PC-3 (cell line): Measurements from ENCODE around the gene SNAPC2. TPM values are rescaled to one million over a fixed set of nuclear protein-coding genes. Genes with fewer than 3 reads are reported as not detected.

Source experiments
- ATAC-seq: fragments of 200-7000 bp; cut with Tn5 transposase; 2 replicates; pipeline ENCODE4 v1.9.1; 2020; ENCODE audit warnings: mild to moderate bottlenecking, moderate library complexity
- BruUV-seq: library from RNA; stranded (reverse); fragments of 400-500 nt; replicated peaks from 2 replicates; lab custom pipeline; 2021; lab: Mats Ljungman, UMichigan
- CTCF ChIA-PET: fragments of 300-600 bp; sonication (Branson Sonifier 250); formaldehyde crosslinking; loops from one replicate; lab custom pipeline; 2022; ENCODE audit warnings: antibody characterized with exemption; lab: Charles Lee
- POLR2A ChIA-PET: fragments of 300-600 bp; sonication (Branson Sonifier 250); formaldehyde crosslinking; loops from one replicate; lab custom pipeline; 2022; ENCODE audit warnings: antibody characterized with exemption; ENCODE audit not compliant: unreplicated experiment; lab: Charles Lee
- DNase-seq: peaks from one replicate; pipeline ENCODE4 v3.0.0-alpha.2; 2015
- H2AFZ ChIP-seq: fragments of 300-600 bp; sonication (generic); 2 replicates; pipeline ENCODE4 v1.6.0; 2016; ENCODE audit warnings: antibody characterized with exemption, low read length
- H3F3A ChIP-seq: fragments of 300-600 bp; sonication (generic); one replicate; pipeline ENCODE4 v1.6.0; 2017; ENCODE audit warnings: antibody characterized with exemption, low read length, control low read depth, mild to moderate bottlenecking; ENCODE audit not compliant: unreplicated experiment
- H3K27ac ChIP-seq: fragments of 300-600 bp; sonication (generic); 2 replicates; pipeline ENCODE4 v1.5.1; 2016; ENCODE audit warnings: mild to moderate bottlenecking, low read length
- H3K27me3 ChIP-seq: fragments of 300-600 bp; sonication (generic); 2 replicates; pipeline ENCODE4 v1.6.1; 2016; ENCODE audit warnings: low read length, mixed read lengths
- H3K36me3 ChIP-seq: fragments of 300-600 bp; sonication (generic); 2 replicates; pipeline ENCODE4 v1.6.1; 2016; ENCODE audit warnings: low read depth, mixed run types, low read length, mixed read lengths
- H3K4me1 ChIP-seq: fragments of 300-600 bp; sonication (generic); 2 replicates; pipeline ENCODE4 v1.5.1; 2016; ENCODE audit warnings: low read length; ENCODE audit not compliant: insufficient read depth
- H3K4me2 ChIP-seq: fragments of 300-600 bp; sonication (generic); 2 replicates; pipeline ENCODE4 v1.6.0; 2016; ENCODE audit warnings: low read length
- H3K4me3 ChIP-seq: fragments of 300-600 bp; sonication (generic); 2 replicates; pipeline ENCODE4 v1.5.1; 2016; ENCODE audit warnings: mild to moderate bottlenecking, low read length, mixed read lengths
- H3K79me2 ChIP-seq: fragments of 300-600 bp; sonication (generic); 2 replicates; pipeline ENCODE4 v1.6.1; 2017; ENCODE audit warnings: low read length, mixed read lengths
- H3K9ac ChIP-seq: fragments of 300-600 bp; sonication (generic); 2 replicates; pipeline ENCODE4 v1.6.0; 2016; ENCODE audit warnings: mild to moderate bottlenecking, low read length
- H3K9me2 ChIP-seq: fragments of 300-600 bp; sonication (generic); replicated peaks from 2 replicates; pipeline ENCODE4 v1.6.1; 2016; ENCODE audit warnings: mixed run types, low read length, mixed read lengths
- H3K9me3 ChIP-seq: fragments of 300-600 bp; sonication (generic); 2 replicates; pipeline ENCODE4 v1.6.1; 2016; ENCODE audit warnings: low read length, mixed read lengths
- H4K20me1 ChIP-seq: fragments of 300-600 bp; sonication (generic); 2 replicates; pipeline ENCODE4 v1.6.1; 2016; ENCODE audit warnings: low read length, mixed read lengths
- EZH2 ChIP-seq: fragments of 300-600 bp; sonication (generic); IDR thresholded peaks from one replicate; pipeline ENCODE4 v1.6.1; 2017; ENCODE audit warnings: antibody characterized with exemption, mild to moderate bottlenecking, low read length; ENCODE audit not compliant: unreplicated experiment
- EZH2phosphoT487 ChIP-seq: fragments of 300-600 bp; sonication (generic); IDR thresholded peaks from 2 replicates; pipeline ENCODE4 v1.6.1; 2018; ENCODE audit warnings: mild to moderate bottlenecking, antibody characterized with exemption, low read length, borderline replicate concordance
- intact Hi-C: fragments of 100-400 bp; cut with micrococcal nuclease; formaldehyde crosslinking; loops from 2 replicates; pipeline ENCODE4 v1.9.0; 2023
- total RNA-seq: library from RNA; depleted of rRNA; stranded (reverse); fragments of >200 nt; gene quantifications from 2 replicates; pipeline ENCODE4 v1.2.3, GENCODE V29; 2014
- TF ChIP-seq, protein P1 (sequence below): fragments of 300-600 bp; sonication (generic); conservative IDR thresholded peaks from 2 replicates; pipeline ENCODE4 v1.5.1; 2017; ENCODE audit warnings: antibody characterized with exemption, low read depth, mild to moderate bottlenecking, low read length

The SNAPC2 gene
- total RNA-seq, 1 experiment from 2014 or later: 40.1 TPM

DNA sequence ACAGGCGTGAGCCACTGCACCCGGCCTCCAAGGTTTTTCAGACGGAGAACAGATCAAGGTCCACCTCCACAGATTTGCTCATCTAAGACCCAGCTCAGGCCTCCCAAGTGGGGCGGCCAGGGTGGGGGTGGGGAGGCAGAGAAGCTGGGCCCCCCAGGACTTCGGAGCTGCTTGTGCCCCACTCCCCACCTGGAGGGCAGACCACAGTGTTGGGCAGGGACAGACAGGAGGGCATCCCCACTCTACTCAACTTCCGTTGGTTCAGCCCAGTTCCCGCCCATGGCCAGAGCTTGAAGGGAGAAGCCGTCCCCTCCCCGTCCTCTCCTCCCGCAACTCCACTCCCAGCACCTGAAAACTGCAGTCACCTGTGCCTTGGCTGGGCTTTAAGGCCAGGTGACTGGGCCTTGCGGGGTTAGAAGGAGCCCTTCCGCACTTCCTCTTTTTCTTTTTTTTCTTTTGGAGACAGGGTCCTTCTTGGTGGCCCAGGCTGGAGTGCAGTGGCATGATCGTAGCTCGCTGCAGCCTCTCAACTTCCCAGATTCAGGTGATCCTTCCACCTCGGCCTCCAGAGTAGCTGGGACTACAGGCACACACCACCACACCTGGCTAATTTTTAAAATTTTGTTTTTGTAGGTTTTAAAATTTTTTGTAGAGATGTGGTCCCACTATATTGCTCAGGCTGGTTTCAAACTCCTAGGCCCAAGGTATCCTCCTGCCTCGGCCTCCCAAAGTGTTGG lies 32.6 kb upstream of the SNAPC2 start:
- BruUV-seq: no TSS peak
- Histone ChIP-seq H3F3A (no peaks in the 10 kb centered on the region), H3K9ac (peak overlapping the region; percentile 90; the same call in 1 of the 2 replicates), H4K20me1 (no peaks in the 10 kb centered on the region), H3K27ac (no peak overlapping the region), H3K9me3 (no peaks in the 10 kb centered on the region), H3K9me2 (no peaks in the 10 kb centered on the region), H3K79me2 (peaks cover 39% of the 10 kb centered on the region), H3K4me3 (peak overlapping the region; percentile 90), H3K36me3 (no peaks in the 10 kb centered on the region), H2AFZ (peak overlapping the region; percentile 89), H3K4me1 (peaks cover 14% of the 10 kb centered on the region), H3K4me2 (peak overlapping the region; percentile 95), H3K27me3 (no peaks in the 10 kb centered on the region)
- no peak for DNase-seq
- peak; percentile 3; the same call in 1 of the 2 replicates for ATAC-seq
- CTCF ChIA-PET: interaction anchor here (2.1 kb wide), 1 partner anchor 18 kb away, joined by 13 read pairs; no protein-coding TSS in a partner anchor
- intact Hi-C loops: loop anchor here (2.0 kb wide), 1 partner anchor 15 kb away; the partner anchor contains the start of gene MAP2K7
- POLR2A ChIA-PET: interaction anchor here (0.6 kb wide), 1 partner anchor 33 kb away, joined by 3 read pairs; no protein-coding TSS in a partner anchor
- TF ChIP-seq EZH2 (no peak), EZH2phosphoT487 (no peak)
- TF ChIP-seq, protein P1, sequence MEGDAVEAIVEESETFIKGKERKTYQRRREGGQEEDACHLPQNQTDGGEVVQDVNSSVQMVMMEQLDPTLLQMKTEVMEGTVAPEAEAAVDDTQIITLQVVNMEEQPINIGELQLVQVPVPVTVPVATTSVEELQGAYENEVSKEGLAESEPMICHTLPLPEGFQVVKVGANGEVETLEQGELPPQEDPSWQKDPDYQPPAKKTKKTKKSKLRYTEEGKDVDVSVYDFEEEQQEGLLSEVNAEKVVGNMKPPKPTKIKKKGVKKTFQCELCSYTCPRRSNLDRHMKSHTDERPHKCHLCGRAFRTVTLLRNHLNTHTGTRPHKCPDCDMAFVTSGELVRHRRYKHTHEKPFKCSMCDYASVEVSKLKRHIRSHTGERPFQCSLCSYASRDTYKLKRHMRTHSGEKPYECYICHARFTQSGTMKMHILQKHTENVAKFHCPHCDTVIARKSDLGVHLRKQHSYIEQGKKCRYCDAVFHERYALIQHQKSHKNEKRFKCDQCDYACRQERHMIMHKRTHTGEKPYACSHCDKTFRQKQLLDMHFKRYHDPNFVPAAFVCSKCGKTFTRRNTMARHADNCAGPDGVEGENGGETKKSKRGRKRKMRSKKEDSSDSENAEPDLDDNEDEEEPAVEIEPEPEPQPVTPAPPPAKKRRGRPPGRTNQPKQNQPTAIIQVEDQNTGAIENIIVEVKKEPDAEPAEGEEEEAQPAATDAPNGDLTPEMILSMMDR: no peak

DNA sequence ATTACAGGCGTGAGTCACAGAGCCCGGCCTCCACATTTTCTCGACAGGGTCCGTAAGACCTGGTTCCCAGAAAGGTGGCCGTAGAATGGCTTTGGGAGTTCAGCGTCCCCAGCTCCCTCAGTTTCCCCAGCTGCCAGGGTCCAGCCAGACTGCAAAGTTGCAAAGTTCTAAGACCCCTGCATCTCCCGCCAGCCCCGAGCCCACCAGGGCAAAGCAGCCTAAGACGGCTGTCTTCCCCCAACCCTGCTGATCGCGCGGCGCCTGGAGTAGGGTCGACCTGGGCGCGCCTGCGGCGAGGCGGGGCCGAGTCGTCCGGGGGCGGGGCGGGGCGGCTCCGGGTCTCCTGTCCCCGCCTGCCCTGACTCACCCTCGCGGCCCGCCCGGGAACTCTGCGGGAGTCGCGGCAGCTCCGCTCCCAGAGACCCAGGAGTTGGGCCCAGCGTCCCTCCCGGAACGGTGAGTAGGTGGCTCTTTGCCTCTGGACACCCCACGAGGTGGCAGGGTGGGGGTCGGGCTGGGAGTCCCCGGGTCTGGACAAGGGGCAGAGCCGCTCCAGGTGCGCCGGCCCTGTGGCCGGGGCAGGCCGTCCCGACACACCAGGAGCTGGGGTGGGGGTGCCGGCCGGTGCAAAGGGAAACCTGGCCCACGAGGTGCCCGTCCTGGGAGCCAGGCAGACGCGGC lies 31.9 kb upstream of the SNAPC2 start, which contains the start of gene LRRC8E:
Gene LRRC8E, plus strand, starts transcription at position 366 of the 681 bp plus-strand sequence. CDS start 7,094 bp downstream, outside the sequence.
- H3K27me3 ChIP-seq: no peaks in the 10 kb centered on the region
- POLR2A ChIA-PET: interaction anchor here (0.6 kb wide), 3 partner anchors 15 to 32 kb away, joined by 3 to 4 read pairs (median 3); partner anchors contain the start of gene MAP2K7
- ATAC-seq: peak; percentile 95
- H3K9ac ChIP-seq: peak within 1 kb of the TSS; percentile 90
- H3F3A ChIP-seq: no peaks in the 10 kb centered on the region
- peak within 1 kb of the TSS; percentile 89 for H2AFZ ChIP-seq
- peak within 1 kb of the TSS; percentile 90 for H3K4me3 ChIP-seq
- CTCF ChIA-PET: interaction anchor here (2.1 kb wide), 1 partner anchor 19 kb away, joined by 13 read pairs; no protein-coding TSS in a partner anchor
- H3K9me3 ChIP-seq: no peaks in the 10 kb centered on the region
- peak within 1 kb of the TSS; percentile 7; the same call in 1 of the 2 replicates for H3K27ac ChIP-seq
- intact Hi-C loops: loop anchor here (2.0 kb wide), 1 partner anchor 15 kb away; the partner anchor contains the start of gene MAP2K7
- H3K79me2 ChIP-seq: peaks cover 42% of the 10 kb centered on the region
- no peaks in the 10 kb centered on the region for H3K9me2 ChIP-seq
- no peak for TF ChIP-seq EZH2
- TF ChIP-seq, protein P1: no peak
- no peak for TF ChIP-seq EZH2phosphoT487
- peak; percentile 87 for DNase-seq
- H3K36me3 ChIP-seq: no peaks in the 10 kb centered on the region
- peak within 1 kb of the TSS; percentile 95 for H3K4me2 ChIP-seq
- no TSS peak for BruUV-seq
- peaks cover 14% of the 10 kb centered on the region for H3K4me1 ChIP-seq
- H4K20me1 ChIP-seq: no peaks in the 10 kb centered on the region
